Small intestine (tissue), 7 donors: ENCODE results near the gene LPCAT3. TPM values are rescaled to one million over a fixed set of nuclear protein-coding genes. Genes with fewer than 3 reads are reported as not detected.

Source experiments
- DNase-seq, 2 donors: peaks; one replicate each; pipeline versions ENCODE4 v3.0.0 to v3.0.0-alpha.2; 2013
- FAIRE-seq: peaks from 2 replicates; lab custom pipeline; 2012; peaks lifted over from hg19 to GRCh38; lab: Jason Lieb, UNC
- H3K27ac ChIP-seq, 3 donors: one replicate each; pipeline ENCODE4 v1.5.1; 2013; ENCODE audit warnings: low read length in 2 of 3, mild to moderate bottlenecking in 2 of 3, control low read depth in 1 of 3, inconsistent platforms in 1 of 3, low read depth in 1 of 3, moderate library complexity in 1 of 3
- H3K27me3 ChIP-seq, 3 donors: one replicate each; pipeline ENCODE4 v1.6.1; 2013; ENCODE audit warnings: low read length in 3 of 3, inconsistent platforms in 1 of 3; ENCODE audit not compliant: control insufficient read depth in 3 of 3, insufficient read depth in 3 of 3
- H3K36me3 ChIP-seq, 3 donors: one replicate each; pipeline ENCODE4 v1.6.1; 2013; ENCODE audit warnings: low read length in 3 of 3, inconsistent platforms in 1 of 3, low read depth in 1 of 3, mild to moderate bottlenecking in 1 of 3, moderate library complexity in 1 of 3; ENCODE audit not compliant: control insufficient read depth in 3 of 3, insufficient read depth in 2 of 3
- H3K4me1 ChIP-seq, 3 donors: one replicate each; pipeline ENCODE4 v1.6.1; 2013; ENCODE audit warnings: low read length in 2 of 3, inconsistent platforms in 1 of 3, low read depth in 1 of 3, mild to moderate bottlenecking in 1 of 3, moderate library complexity in 1 of 3; ENCODE audit not compliant: control insufficient read depth in 3 of 3, insufficient read depth in 2 of 3
- H3K4me3 ChIP-seq, 3 donors: one replicate each; pipeline ENCODE4 v1.5.1; 2013; ENCODE audit warnings: low read length in 3 of 3, control low read depth in 1 of 3, inconsistent platforms in 1 of 3, low read depth in 1 of 3, mild to moderate bottlenecking in 1 of 3, moderate library complexity in 1 of 3
- H3K9me3 ChIP-seq, 2 donors: one replicate each; pipeline ENCODE4 v1.6.1; 2013; ENCODE audit warnings: low read depth in 1 of 2, low read length in 1 of 2; ENCODE audit not compliant: control insufficient read depth in 2 of 2, insufficient read depth in 1 of 2
- WGBS, 3 donors: extraction: QIAGEN DNeasy Blood & Tissue Kit; methylation state at CpG; one replicate each; pipeline ENCODE4 v1.1.7; 2013; 5-methylcytosine and 5-hydroxymethylcytosine counted together
- polyA plus RNA-seq, 4 donors: library from polyadenylated mRNA; stranded (reverse) in 3 of 4; unstranded in 1 of 4; fragments of 200-250 nt in 3 of 4; fragments of 120-200 nt in 1 of 4; gene quantifications; one replicate each; pipeline versions ENCODE4 v1.2.1 to v1.2.3, GENCODE V29; 2013
- donor health status: healthy with polysubstance abuse.
- donor health status: control.
- donor health status: control.
- donor health status: Bipolar disorder and iron deficiency.
- donor health status: healthy.

LPCAT3 gene
- polyA plus RNA-seq, 4 donors: 67.8 to 95.9 (median 77.3) TPM

GRCh38 chr12:6950811-6951540, 67.3 kb downstream of the LPCAT3 start, which contains the start of gene PTPN6:
PTPN6 (plus strand) TSS chr12:6951356; CDS start chr12:6951513, 157 bp downstream.
- Histone ChIP-seq H3K27me3 (no peaks in the 10 kb centered on the region), H3K36me3 (peaks cover 0 to 52% (median 3%) of the 10 kb centered on the region in 3 donors), H3K4me1 (peaks cover 0 to 5% (median 0%) of the 10 kb centered on the region in 3 donors), H3K27ac (peak within 1 kb of the TSS in 2 of 3 donors; percentile 75 to 87), H3K9me3 (no peaks in the 10 kb centered on the region), H3K4me3 (peak within 1 kb of the TSS; percentile 34 to 66 (median 64))
- FAIRE-seq: no peak
- 64 to 76% (median 65%) methylated on average over 25 of the region's 25 CpGs for WGBS, 3 donors
- peak in 1 of 2 donors; percentile 40 for DNase-seq

GRCh38 chr12:6950401-6950801, 67.9 kb downstream of the LPCAT3 start:
- no peak for DNase-seq

GRCh38 chr12:6948873-6949594, 69.2 kb downstream of the LPCAT3 start:
- Histone ChIP-seq H3K27me3 (no peaks in the 10 kb centered on the region), H3K27ac (peak overlapping the region in 2 of 3 donors; percentile 39 to 78), H3K9me3 (no peaks in the 10 kb centered on the region), H3K4me3 (no peak overlapping the region), H3K4me1 (peaks cover 4 to 20% (median 5%) of the 10 kb centered on the region in 3 donors), H3K36me3 (peaks cover 0 to 41% (median 0%) of the 10 kb centered on the region in 3 donors)
- 66 to 73% (median 71%) methylated on average over 14 to 15 of the region's 15 CpGs for WGBS, 3 donors
- DNase-seq (no peak), FAIRE-seq (no peak)

More at GRCh38 chr12:6950401-6950801, 67.9 kb downstream of the LPCAT3 start:
- H3K9me3 ChIP-seq: no peaks in the 10 kb centered on the region
- peak overlapping the region in 1 of 3 donors; percentile 66 for H3K4me3 ChIP-seq
- H3K4me1 ChIP-seq: peaks cover 1 to 10% (median 3%) of the 10 kb centered on the region in 3 donors
- no peak for FAIRE-seq
- peaks cover 0 to 52% (median 0%) of the 10 kb centered on the region in 3 donors for H3K36me3 ChIP-seq
- peak overlapping the region in 2 of 3 donors; percentile 22 to 87 for H3K27ac ChIP-seq
- WGBS, 3 donors: 61 to 79% (median 75%) methylated on average over 1 of the region's 1 CpG
- H3K27me3 ChIP-seq: no peaks in the 10 kb centered on the region

GRCh38 chr12:6947615-6948014, 70.7 kb downstream of the LPCAT3 start:
- peaks cover 0 to 27% (median 0%) of the 10 kb centered on the region in 3 donors for H3K36me3 ChIP-seq
- no peaks in the 10 kb centered on the region for H3K27me3 ChIP-seq
- FAIRE-seq (no peak), DNase-seq (no peak)
- peaks cover 4 to 23% (median 5%) of the 10 kb centered on the region in 3 donors for H3K4me1 ChIP-seq
- H3K9me3 ChIP-seq: no peaks in the 10 kb centered on the region
- no peak overlapping the region for H3K27ac ChIP-seq
- no peak overlapping the region for H3K4me3 ChIP-seq
- 83 to 87% (median 85%) methylated on average over 8 of the region's 8 CpGs for WGBS, 3 donors

- Histone ChIP-seq H3K4me1 (peaks cover 4 to 23% (median 5%) of the 10 kb centered on the region in 3 donors), H3K27me3 (no peaks in the 10 kb centered on the region), H3K4me3 (peak overlapping the region in 2 of 3 donors; percentile 50 to 60), H3K27ac (peak overlapping the region; percentile 38 to 99 (median 62)), H3K36me3 (peaks cover 0 to 26% (median under 1%) of the 10 kb centered on the region in 3 donors), H3K9me3 (no peaks in the 10 kb centered on the region)
- 28 to 52% (median 38%) methylated on average over 8 of the region's 8 CpGs for WGBS, 3 donors
- no peak for FAIRE-seq
- DNase-seq: peak in 1 of 2 donors; percentile 35
These were observed 71.3 kb downstream of the LPCAT3 start for GRCh38 chr12:6946920-6947374.

GRCh38 chr12:6946033-6946919, 72.0 kb downstream of the LPCAT3 start:
- H3K36me3 ChIP-seq: peaks cover 0 to 28% (median 2%) of the 10 kb centered on the region in 3 donors
- FAIRE-seq (no peak), DNase-seq (peak; percentile 98)
- peak overlapping the region; percentile 82 to 99 (median 92) for H3K27ac ChIP-seq
- no peaks in the 10 kb centered on the region for H3K27me3 ChIP-seq
- H3K4me3 ChIP-seq: peak overlapping the region in 2 of 3 donors; percentile 50 to 60
- 3 to 21% (median 4%) methylated on average over 29 to 32 of the region's 32 CpGs for WGBS, 3 donors
- peaks cover 4 to 23% (median 5%) of the 10 kb centered on the region in 3 donors for H3K4me1 ChIP-seq
- H3K9me3 ChIP-seq: no peaks in the 10 kb centered on the region

GRCh38 chr12:6945613-6946012, 72.7 kb downstream of the LPCAT3 start:
- H3K9me3 ChIP-seq: no peaks in the 10 kb centered on the region
- no peak for DNase-seq
- no peak for FAIRE-seq
- peaks cover 4 to 23% (median 5%) of the 10 kb centered on the region in 3 donors for H3K4me1 ChIP-seq
- peak overlapping the region; percentile 82 to 99 (median 92) for H3K27ac ChIP-seq
- H3K4me3 ChIP-seq: peak overlapping the region in 2 of 3 donors; percentile 32 to 60
- WGBS, 3 donors: 46 to 65% (median 50%) methylated on average over 11 of the region's 11 CpGs
- H3K27me3 ChIP-seq: no peaks in the 10 kb centered on the region
- peaks cover 0 to 32% (median 2%) of the 10 kb centered on the region in 3 donors for H3K36me3 ChIP-seq
